GM18517 (cell line): Measurements from ENCODE around the gene PLLP.

Experiments used
- ATAC-seq: cut with Tn5 transposase; IDR thresholded peaks from one replicate; pipeline ENCODE4 v1.9.1; 2021; ENCODE audit warnings: mild to moderate bottlenecking, moderate library complexity; ENCODE audit not compliant: unreplicated experiment

PLLP gene

GRCh38 chr16:57257455-57258070 is 26.9 kb downstream of the PLLP start:
- no peak for ATAC-seq

GRCh38 chr16:57256601-57257395 is 27.7 kb downstream of the PLLP start:
- no peak for ATAC-seq

GRCh38 chr16:57255686-57256415 is 28.6 kb downstream of the PLLP start:
- no peak for ATAC-seq

- no peak for ATAC-seq
Observed at GRCh38 chr16:57253466-57253865, 31.0 kb downstream of the PLLP start.

GRCh38 chr16:57252148-57252721 is 32.2 kb downstream of the PLLP start:
- ATAC-seq, result no peak

- no peak for ATAC-seq
Observed at GRCh38 chr16:57251352-57251751, 33.1 kb downstream of the PLLP start.

- ATAC-seq, result no peak
Observed at GRCh38 chr16:57245472-57246113, 38.9 kb downstream of the PLLP start.

- peak; percentile 94 for ATAC-seq
Observed at GRCh38 chr16:57244767-57245471, 39.6 kb downstream of the PLLP start, which contains the start of gene ARL2BP. ARL2BP (plus strand) TSS chr16:57245259; CDS start chr16:57245368, 109 bp downstream.

- peak; percentile 29 for ATAC-seq
Observed at GRCh38 chr16:57244463-57244766, 40.1 kb downstream of the PLLP start.

GRCh38 chr16:57242650-57243049 is 41.8 kb downstream of the PLLP start:
- ATAC-seq, result no peak

GRCh38 chr16:57240851-57241250 is 43.6 kb downstream of the PLLP start:
- no peak for ATAC-seq

GRCh38 chr16:57239107-57239506 is 45.4 kb downstream of the PLLP start:
- ATAC-seq, result no peak

GRCh38 chr16:57238682-57239081 is 45.8 kb downstream of the PLLP start:
- no peak for ATAC-seq

GRCh38 chr16:57236022-57236350 is 48.5 kb downstream of the PLLP start:
- no peak for ATAC-seq

- ATAC-seq, result no peak
Observed at GRCh38 chr16:57235128-57236021, 49.1 kb downstream of the PLLP start.

GRCh38 chr16:57234707-57235092 is 49.8 kb downstream of the PLLP start:
- ATAC-seq, result no peak

GRCh38 chr16:57233944-57234706 is 50.3 kb downstream of the PLLP start:
- ATAC-seq, result no peak

- ATAC-seq, result no peak
Observed at GRCh38 chr16:57231821-57232350, 52.6 kb downstream of the PLLP start.

GRCh38 chr16:57229079-57229478 is 55.4 kb downstream of the PLLP start:
- ATAC-seq, result no peak
